NOMO-1 (cell line): ENCODE results near the gene OXNAD1.

Experiments
- DNase-seq, 2 experiments: peaks; one replicate each; lab custom pipeline; 2025; ENCODE audit not compliant: unreplicated experiment in 2 of 2; lab: John Stamatoyannopoulos, UW

The OXNAD1 gene

DNA sequence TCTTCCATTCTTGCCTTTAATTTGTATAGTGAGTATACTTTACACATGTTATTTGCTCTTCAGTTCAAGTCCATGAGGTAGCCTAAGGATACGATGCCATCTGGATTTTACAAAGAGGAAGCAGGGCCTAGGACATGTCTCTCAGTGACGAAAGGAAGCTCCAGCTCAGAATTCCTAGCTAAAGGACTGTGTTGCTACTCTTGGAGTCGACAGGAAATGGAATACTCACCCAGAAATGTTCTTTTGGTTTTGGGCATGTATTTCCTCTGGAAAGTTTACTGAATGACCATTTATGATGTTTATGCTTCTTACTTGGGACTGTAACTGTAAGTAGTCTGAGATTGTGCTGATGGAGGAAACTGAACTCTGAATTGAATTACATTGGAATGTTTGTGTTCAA, 12.5 kb downstream of the OXNAD1 start:
- no peak for DNase-seq

DNA sequence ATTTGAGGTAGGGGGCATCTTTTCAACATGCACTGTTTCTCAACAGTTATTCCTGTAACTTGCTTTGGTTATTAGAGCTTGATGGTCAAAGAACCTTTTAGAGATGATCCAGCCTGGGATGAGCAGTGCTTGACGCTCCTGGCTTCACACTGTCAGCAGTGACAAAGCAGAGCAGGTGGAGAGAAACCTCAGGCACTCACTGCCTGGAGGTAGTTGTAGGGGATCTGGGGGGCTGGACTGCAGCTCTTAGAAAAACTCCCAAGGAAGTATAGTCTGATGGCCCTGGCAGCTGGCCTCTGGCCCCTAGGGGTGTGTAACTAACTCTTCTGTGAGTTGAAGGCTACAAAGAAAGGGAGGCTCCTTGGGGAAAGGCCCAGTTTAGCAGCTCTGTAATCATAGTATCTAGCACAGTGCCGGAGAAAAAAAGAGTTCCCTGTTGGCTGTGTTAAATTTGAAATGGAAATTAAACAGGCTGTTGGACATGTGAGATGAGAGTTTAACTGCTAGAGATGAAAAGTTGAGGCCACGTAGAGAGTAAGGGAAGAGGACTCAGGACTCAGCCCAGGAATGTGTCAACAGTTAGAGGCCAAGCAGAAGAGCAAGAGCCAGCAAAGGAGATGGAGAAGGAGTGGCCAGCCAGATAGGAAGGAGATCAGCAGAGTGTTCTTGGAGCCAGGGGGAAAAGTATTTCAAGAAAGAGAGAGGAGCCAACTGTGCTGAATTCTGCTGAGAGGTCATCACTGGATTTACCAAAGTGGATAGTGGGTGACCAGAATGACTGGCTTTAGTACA, 14.2 kb downstream of the OXNAD1 start:
- no peak for DNase-seq

DNA sequence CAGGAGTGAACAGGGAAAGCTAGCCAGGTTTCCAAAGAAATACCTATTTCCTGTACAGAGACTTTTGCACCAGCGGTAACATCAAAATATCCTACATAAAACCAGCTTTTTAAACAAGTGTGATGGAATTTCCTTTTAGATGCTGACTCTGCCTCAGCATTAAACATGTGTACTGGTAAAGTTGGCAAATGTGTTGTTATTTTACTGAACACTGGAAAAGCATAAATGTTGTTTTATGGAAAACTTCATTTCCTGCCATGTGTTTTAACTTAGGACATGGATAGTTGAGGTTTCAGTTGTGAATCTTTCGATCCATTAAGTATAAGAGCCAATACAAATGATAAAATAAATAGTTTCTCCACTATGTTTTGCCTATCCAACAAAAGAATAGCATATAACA, 15.7 kb downstream of the OXNAD1 start:
- no peak for DNase-seq

DNA sequence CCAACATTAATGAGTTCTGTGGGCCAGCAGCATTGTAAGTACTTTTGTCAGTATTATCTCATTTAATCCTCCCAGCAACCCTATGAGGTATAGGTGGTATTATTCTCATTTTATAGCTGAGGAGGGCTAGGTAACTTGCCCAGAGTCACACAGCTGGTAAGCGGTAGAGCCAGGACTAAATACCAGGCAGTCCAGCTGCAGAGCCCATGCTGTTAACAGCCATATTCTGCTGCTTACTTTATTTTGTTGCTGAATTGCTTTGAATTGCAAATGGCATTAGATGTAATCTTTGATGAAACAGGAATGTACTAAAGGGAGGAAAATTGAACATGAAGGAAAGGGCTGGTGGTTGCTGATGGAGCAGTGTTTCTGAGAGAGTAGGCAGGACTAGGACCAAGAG, 19.6 kb downstream of the OXNAD1 start:
- DNase-seq = no peak

DNA sequence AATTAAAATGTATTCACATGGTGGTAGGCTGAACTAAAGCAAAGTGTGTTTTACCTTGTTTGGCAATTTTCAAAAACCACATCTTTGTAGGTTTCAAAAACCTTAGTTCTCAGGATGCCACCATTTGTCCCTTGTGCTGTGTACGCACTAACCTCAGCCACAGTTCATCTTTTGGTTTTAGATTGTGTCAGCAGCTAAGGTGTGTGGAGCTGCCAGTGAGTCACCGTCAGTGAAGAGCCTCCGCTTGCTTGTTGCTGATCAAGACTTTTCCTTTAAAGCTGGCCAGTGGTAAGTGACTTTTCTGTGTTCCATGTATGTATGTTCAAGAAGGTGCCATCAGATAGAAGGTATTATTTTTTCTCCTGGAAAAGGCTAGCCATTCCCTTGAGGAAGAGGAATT, 21.1 kb downstream of the OXNAD1 start:
- no peak for DNase-seq

DNA sequence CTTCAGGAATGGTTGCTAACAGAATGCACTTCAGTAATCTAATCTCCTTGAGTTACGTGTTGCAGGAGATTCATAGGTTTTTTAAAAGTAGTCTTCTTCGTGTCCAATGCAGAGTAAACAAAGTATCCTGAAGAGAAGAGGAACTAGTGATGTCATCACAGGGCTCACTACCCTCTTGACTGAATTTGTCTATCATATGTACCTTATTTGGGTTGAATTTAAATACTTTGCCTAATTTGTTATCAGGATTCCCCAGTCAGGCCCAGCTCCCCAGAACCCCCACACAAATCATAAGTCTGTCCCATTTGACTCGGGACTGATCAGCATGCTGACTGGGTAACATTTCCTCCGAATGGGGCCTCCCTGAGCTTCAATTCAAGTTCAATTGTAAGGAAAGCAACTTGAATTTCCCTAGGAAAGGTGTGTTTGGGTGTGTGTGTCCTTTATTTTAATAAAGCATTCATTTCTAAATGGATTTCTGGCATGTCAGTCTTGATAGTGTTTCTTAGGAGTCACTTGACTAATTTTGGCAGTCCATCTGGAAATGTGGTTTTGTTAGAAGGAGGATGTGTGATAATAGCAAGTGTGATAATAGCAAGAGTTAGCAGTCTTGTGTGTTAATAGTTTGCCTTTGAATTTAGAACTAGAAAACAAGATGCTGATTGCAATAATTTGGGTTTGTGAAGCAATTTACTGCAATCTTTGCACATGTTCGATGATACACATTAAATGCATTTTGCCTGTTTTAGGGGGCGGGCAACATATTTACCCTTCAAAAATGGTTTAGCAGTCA, 21.9 kb downstream of the OXNAD1 start:
- DNase-seq = peak in 1 of 2 experiments; percentile 42

DNA sequence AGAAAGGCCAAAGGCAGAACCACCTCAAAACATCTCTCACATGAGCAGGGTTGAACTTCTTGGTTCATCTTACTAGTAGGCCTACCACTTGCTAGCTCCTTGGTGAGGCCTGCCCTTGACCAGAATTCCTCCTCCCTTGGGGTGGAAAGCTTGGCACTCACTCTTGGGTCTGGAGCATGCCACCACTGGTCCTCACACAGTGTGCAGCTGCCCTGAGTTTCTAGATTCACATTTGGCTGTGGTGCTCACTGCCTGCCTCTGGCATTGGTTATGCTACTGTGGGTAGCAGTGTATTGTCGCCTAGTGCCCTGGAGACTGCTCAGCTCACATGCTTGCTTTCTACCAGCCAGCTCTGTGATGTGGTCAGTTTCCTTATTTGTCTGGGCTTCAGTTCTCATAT, 23.7 kb downstream of the OXNAD1 start:
- DNase-seq = no peak

DNA sequence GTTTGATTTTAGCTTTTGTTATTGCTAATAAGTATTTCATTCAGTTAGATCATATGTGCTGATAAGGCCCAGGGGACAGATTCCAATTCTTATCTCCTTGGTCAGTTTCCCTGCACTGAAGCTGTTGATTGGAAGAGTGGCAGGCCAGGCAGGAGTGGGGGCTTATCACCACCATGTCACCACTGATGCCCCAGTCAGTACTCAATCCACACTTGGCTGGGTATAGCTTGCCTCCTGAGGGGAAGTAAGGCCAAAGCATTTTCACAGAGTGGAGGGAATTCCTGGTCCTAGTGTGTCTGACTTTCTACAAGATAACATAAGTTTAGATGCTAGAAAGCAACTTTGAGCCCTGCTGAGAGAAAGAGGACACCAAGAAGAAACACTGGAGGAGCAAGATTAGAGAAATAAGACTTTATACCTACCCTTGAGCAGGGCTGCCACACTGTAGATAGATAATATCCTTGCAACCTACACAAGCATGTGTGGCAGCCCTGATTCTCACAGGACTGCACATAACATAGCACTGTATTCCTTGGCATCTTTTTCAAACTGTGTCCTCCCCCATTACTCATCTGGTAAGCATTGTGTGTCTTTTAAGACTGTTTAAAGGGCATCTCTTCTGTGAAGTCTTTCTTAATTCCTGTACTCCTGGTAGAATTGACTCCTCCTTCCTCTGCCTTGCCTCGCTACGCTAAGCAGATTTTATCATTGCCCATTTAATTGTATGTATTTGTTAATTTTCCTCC, 24.3 kb downstream of the OXNAD1 start:
- DNase-seq = no peak

DNA sequence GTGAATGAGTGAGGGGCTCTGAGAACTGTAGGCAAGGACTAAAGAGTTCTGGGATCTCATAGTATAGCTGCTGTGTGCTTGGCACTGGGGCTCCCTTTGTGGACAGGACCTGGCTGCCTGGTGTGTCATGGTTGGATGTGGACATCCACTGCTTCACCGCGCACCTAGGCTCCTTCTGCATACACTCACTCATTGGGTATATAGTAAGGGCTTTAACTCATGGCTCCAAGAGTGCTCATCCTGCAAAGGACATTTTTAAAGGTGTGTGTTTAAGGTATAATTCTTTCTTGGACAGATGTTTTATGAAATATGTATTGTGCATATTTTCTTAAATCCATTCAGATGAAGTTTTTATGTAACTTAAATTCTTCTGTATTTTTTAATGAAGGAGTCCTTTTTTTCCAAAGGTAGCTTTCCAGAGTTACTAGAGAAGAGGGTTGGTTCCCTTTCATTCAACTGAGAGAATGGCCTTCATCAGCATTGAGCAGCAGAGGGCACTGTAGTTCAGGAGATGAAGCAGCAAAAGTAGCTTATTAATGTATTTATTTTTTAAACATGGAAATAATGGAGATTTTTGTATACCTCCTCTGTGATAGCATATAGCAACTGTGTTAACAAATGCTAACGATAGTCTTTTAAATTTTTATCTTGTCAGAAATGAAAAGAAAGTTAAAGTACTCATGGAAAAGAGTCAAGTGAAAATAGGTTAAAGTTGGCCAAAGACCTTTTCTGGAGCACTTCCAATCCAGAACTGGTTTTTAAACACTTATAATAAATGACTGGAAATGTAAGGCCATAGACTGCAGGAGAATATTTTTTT, 25.2 kb downstream of the OXNAD1 start:
- DNase-seq = peak in 1 of 2 experiments; percentile 70

DNA sequence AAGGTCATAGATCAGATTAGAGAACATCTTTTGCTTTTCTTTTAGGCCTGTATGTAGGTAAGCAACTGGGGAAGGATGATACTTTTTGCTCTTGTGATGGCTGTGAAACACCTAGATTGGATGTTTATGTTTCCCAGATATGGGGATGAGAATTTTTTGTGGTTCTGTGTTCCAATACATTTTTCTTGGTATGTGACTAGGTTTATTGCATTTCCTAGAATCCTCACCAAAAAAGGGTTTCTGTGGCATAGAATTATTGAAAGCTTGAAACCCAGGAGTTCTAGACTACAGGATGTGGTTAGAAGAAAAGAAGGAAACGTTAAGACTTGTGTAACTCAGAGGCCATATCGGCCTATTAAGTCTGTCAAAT, 25.8 kb downstream of the OXNAD1 start:
- DNase-seq = peak; percentile 55 to 65

DNA sequence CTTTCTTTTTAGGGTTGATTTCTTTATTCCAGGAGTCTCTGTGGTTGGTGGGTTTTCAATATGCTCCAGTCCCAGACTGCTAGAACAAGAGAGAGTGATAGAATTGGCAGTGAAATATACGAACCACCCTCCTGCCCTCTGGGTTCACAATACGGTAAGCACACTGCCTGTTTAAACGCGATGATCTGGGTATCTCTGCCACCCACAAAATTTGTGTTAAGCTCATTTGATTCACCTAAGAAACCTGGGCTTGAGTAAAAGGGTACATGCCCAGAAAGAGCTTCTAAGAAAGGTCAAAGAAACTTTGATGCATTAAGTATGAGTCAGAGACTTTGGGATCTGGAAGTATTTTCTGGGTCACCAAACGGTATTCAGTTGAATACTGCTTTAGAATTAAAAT, 29.8 kb downstream of the OXNAD1 start:
- no peak for DNase-seq

DNA sequence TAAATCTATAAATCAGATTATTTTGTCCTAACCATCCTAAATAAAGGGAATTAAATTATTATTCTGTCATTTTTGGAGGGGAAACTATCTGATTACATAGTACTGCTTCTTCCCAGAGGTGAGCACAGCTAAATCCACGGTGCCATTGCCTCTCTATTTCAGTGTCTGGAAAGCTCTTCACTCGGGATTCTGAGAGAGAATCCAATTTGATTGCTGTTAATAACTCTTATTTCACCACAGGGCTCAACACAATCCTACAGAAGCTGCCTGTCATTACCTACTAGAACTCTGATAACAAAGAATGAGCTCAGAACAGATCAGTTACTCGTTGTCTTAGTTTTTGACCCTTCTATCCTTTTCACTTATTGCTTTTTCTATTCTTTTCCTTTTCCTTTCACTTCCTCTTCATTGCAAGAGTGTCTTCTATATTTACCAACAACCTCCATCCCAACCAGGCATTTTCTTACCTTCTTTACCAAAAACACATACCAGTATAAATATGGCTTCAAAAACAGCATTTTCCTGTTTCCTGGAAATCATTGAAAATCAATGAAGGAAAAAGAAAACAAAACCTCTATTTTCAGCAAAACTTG, 30.4 kb downstream of the OXNAD1 start:
- DNase-seq = peak in 1 of 2 experiments; percentile 50

DNA sequence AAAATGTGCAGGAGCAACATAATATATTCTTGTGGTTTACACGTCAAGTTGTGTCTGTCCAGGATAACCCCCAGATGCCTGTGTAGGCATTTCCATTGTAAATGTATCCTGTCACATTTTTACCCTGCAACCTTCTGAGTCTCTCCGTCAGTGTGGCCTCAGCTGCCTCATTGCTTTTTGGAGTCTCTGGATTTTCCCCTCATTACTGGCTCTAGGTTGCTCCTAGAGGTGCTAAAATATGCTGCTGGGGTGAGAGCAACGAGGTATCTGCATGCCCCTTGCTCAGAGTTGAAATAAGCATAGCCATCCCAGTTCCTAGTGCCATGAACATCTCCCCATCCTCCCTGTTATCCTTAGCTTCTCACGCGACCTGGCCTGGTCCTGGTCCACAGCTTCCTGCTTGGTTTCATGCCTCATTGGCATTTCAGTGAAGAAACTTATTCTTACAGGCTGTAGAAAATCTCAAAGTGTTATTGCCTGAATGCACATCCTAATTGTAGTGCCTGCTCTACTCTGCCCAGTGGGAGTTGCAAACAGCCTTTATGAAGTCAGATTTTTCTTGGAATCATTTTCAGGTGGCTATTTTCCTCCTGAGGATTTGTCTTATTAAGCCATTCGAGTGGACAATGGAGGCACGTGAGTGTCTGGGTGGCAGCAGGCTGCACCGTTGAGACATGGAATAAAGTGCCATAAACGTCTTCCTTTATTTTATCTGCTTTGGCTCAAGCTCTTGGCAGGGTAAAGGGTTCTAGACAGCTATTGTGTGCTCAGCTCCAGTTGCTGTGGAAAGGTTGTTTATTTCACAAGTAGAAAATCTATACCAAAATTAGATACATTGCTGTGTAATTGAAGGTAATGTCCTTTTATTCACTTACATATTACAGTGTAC, 33.2 kb downstream of the OXNAD1 start:
- no peak for DNase-seq

DNA sequence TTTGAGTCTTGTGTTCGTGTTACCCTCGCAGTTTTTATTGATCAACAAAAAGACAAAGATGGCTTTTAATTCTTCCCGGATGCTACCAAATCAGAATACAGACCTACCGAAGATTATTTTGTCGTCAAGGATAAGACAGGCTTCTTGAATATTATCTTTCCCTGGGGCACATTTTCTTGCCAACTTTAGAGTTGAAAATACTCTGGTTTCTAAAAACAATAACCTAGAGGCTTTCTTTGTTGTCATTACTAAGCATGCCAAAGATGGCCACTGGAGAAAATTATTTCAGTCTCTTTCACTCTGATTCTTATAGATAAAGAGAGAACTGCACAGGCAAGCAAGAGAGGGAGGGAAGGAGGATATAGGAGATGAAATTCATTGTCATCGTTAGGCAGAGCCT, 33.9 kb downstream of the OXNAD1 start:
- DNase-seq = no peak

DNA sequence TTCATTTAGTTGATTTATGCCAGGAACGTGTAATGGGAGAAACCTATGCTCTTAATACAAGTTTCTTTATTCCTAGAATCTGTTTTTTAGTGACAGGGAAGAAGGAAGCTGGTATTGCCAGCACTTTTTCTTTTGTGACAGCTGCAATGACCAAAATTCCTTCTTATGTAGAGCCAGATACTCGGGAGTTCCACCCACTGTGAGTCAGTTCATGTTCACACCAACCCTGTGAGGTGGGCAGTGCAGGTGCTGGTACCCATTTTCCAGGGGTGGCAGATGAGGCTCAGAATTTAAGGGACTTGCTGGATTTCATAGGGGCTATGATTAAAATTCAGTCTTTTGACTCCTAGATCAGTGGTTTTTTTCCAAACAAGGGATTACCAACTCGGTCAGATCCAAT, 34.7 kb downstream of the OXNAD1 start:
- DNase-seq = no peak

DNA sequence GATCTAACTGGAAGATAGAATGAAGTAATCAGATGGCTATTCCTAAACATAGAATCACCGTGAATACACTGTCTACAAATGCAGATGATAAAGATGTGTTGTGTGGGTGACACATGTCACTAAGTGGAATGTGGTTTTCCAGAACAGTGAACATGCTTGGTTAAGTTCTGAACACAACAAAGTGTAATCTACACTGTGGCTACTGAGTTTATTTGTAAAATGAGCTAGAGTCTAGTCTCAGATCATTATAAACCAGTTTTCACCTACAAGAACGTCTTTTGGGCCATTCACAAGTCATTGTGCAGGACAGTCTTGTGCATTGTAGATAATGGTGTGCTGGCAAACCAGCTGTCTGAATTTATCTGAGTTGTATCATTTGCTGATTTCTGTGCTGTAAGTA, 35.3 kb downstream of the OXNAD1 start:
- no peak for DNase-seq

DNA sequence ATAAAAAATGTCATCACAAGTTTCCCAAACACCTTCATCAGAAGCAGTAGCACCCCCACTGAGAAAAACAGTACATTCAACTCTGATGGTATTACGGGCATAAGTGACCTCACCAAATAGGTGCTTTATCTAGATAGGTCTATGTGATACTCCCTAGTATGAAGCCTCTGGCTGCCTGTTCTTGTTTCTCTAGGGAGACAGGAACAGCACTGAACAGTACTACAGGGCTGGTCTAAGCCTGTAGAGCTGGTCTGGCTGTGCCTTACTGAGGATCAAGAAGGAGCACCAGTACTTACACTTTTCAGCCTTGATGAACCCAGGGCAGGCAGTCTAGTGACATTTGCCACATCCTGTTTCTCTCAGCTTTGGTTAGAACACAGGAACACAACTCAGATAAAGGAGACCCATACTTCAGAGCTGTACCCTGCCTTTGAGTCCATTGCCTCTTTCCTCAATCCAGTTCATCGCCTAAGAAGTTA, 35.9 kb downstream of the OXNAD1 start:
- no peak for DNase-seq

DNA sequence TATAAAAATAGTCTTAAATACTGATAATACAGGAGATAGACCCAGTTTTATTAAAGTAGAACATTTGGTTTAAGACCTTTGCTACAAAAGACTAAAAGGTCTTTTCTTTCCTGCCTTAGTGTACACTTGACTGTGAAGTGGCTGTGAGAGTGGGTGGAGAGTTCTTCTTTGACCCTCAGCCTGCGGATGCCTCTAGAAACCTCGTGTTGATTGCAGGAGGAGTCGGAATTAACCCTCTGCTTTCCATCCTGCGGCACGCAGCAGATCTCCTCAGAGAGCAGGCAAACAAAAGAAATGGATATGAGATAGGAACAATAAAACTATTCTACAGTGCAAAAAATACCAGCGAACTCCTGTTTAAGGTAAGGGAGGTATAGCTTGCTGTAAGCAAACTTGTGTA, 36.5 kb downstream of the OXNAD1 start:
- DNase-seq = no peak

DNA sequence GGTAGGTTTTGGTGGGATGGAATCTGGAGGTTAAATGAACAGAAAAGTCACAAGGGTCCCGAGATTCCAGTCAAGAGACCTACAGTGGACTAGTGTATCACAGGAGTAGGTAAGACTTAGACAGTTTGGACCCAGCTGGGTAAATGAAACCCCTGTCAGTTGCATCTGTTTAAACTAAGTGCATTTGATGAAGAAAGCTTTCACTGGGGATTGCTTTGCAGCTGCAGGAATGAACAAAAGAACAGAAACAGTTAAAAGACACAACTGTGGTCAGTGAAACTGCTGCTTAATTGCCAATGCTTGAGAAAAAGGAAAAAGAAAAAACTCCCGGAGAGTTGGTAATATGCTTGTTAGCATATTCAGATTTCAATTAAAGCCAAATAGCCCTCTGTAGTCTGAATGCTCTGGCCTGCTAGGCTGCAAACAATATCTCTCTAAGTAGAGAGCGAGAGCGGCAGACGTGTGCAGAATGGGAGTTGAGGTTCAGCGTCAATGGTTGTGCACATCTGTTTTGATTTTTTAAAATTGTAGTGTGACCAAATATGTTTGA, 37.1 kb downstream of the OXNAD1 start:
- no peak for DNase-seq
